ENCODE measurements around the gene ZBTB46.

DNA sequence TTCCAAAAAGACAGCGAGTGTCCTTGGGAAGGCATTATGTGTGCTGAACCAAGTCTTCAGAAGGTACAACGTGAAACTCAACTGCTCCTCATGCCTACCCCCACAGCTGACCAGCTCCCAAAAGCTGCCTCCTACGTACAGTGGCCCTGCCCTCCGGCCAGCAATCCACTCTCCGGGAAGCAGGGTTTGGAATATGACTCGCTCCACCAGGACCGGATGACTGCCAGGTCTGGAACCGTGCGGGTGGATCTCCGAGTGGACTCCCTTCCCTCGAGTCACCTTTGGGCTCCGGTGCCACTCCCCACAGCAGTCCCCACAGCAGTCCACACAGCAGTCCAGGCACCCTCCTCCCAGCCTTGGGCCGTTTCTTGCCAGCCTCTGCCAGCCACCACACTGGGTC, 4.3 kb downstream of the ZBTB46 start:
- TF ChIP-seq POLR2A (IDR thresholded peaks at IDR 0.05): no peak
- TF ChIP-seq, protein P1, sequence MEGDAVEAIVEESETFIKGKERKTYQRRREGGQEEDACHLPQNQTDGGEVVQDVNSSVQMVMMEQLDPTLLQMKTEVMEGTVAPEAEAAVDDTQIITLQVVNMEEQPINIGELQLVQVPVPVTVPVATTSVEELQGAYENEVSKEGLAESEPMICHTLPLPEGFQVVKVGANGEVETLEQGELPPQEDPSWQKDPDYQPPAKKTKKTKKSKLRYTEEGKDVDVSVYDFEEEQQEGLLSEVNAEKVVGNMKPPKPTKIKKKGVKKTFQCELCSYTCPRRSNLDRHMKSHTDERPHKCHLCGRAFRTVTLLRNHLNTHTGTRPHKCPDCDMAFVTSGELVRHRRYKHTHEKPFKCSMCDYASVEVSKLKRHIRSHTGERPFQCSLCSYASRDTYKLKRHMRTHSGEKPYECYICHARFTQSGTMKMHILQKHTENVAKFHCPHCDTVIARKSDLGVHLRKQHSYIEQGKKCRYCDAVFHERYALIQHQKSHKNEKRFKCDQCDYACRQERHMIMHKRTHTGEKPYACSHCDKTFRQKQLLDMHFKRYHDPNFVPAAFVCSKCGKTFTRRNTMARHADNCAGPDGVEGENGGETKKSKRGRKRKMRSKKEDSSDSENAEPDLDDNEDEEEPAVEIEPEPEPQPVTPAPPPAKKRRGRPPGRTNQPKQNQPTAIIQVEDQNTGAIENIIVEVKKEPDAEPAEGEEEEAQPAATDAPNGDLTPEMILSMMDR (IDR thresholded peaks at IDR 0.05): no peak

All from vagina (tissue), 2 donors.